ENCODE results near the gene MAPK14.

The MAPK14 gene

DNA sequence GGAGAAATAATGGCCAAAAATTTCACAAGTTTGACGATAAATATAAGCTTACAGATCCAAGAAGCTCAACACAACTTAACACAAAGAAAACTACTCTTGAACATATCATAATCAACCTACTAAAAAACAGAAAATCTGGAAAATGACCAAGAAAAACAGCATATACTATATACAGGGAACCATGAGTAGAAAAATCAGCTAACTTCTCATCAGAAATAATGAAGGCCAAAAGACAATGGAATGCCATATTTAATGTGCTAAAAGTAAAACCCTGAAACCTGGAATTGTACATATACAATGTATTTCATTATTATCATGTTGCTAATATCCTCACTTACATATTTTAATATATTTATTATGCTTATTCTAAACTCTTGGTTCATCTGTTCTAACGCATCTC lies 128.1 kb downstream of the MAPK14 start:
- CTCF ChIA-PET: interaction anchor here (0.6 kb wide), 1 partner anchor 422 kb away, joined by 3 read pairs; no protein-coding TSS in a partner anchor

DNA sequence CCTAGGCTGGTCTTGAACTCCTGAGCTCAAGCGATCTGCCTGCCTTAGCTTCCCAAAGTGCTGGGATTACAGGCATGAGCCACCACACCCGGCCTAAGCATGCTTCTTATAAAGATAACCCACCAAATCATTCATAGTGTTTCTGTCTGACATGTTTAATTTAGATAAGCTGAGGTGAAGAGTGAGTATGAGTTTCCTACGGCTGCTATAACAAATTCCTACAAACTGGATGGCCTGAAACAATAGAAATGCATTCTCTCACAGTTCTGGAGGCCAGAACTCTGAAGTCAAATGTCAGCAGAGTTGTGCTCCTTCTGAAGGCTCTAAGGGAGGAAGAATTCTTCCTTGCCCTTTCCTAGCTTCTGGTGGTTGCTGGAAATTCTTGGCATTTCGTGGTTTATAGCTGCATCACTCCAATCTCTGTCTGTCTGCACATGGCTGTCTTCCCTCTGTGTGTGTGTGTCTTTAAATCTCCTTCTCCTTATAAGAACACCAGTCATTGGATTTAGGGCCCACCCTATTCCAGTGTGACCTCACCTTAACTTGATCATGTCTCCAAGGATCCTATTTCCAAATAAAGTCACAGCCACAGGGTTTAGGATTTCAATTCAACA lies 132.6 kb downstream of the MAPK14 start:
- no peak for DNase-seq (ENCODE audit: low spot score)
- TF ChIP-seq, protein P1, sequence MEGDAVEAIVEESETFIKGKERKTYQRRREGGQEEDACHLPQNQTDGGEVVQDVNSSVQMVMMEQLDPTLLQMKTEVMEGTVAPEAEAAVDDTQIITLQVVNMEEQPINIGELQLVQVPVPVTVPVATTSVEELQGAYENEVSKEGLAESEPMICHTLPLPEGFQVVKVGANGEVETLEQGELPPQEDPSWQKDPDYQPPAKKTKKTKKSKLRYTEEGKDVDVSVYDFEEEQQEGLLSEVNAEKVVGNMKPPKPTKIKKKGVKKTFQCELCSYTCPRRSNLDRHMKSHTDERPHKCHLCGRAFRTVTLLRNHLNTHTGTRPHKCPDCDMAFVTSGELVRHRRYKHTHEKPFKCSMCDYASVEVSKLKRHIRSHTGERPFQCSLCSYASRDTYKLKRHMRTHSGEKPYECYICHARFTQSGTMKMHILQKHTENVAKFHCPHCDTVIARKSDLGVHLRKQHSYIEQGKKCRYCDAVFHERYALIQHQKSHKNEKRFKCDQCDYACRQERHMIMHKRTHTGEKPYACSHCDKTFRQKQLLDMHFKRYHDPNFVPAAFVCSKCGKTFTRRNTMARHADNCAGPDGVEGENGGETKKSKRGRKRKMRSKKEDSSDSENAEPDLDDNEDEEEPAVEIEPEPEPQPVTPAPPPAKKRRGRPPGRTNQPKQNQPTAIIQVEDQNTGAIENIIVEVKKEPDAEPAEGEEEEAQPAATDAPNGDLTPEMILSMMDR (conservative IDR thresholded peaks at IDR 0.05; ENCODE audit: low read depth): no peak
- no peak overlapping the region for H3K27ac ChIP-seq
- ChIA-PET POLR2A (ENCODE audit: low non-redundant PET) (no interaction called here), CTCF (interaction anchor here (0.7 kb wide), 1 partner anchor 33 kb away, joined by 3 read pairs; no protein-coding TSS in a partner anchor)

More for the DNA sequence above, 128.1 kb downstream of the MAPK14 start:
- H3K27ac ChIP-seq: no peak overlapping the region
- POLR2A ChIA-PET (ENCODE audit: low non-redundant PET): no interaction called here
- TF ChIP-seq, protein P1 (conservative IDR thresholded peaks at IDR 0.05; ENCODE audit: low read depth): no peak
- DNase-seq (ENCODE audit: low spot score): no peak
